Esophagus squamous epithelium (tissue), 5 donors: ENCODE measurements around the gene GULP1. TPM values are rescaled to one million over a fixed set of nuclear protein-coding genes. Genes with fewer than 3 reads are reported as not detected.

ENCODE experiments used
- DNase-seq: peaks from one replicate; lab custom pipeline; 2025; lab: John Stamatoyannopoulos, UW
- H3K27ac ChIP-seq, 4 donors: fragments of 200-600 bp; sonication (generic); one replicate each; pipeline ENCODE4 v1.5.1; 2016 to 2019; ENCODE audit warnings: mild to moderate bottlenecking in 1 of 4
- H3K27me3 ChIP-seq, 4 donors: fragments of 200-600 bp; sonication (generic); 1 replicate in 3 of 4; 2 replicates in 1 of 4; pipeline versions ENCODE4 v1.5.1 to v1.6.0; 2017 to 2021; ENCODE audit warnings: antibody characterized with exemption in 1 of 4
- H3K36me3 ChIP-seq, 3 donors: fragments of 200-600 bp; sonication (generic); one replicate each; pipeline ENCODE4 v1.5.1; 2016 to 2019
- H3K4me1 ChIP-seq, 3 donors: fragments of 200-600 bp; sonication (generic); one replicate each; pipeline ENCODE4 v1.5.1; 2017 to 2019
- H3K4me3 ChIP-seq, 4 donors: fragments of 200-600 bp; sonication (generic); 1 replicate in 3 of 4; 2 replicates in 1 of 4; pipeline ENCODE4 v1.5.1; 2016 to 2019; ENCODE audit warnings: mild to moderate bottlenecking in 2 of 4, moderate library complexity in 1 of 4
- H3K9me3 ChIP-seq, 3 donors: fragments of 200-600 bp; sonication (generic); one replicate each; pipeline ENCODE4 v1.5.1; 2016 to 2019
- CTCF ChIP-seq, 6 experiments: fragments of 450-650 bp in 4 of 6; fragments of 200-600 bp in 2 of 6; sonication (generic) in 2 of 6; IDR thresholded peaks; one replicate each; pipeline ENCODE4 v1.5.1; 2016 to 2019; ENCODE audit warnings: antibody characterized with exemption in 6 of 6, mild to moderate bottlenecking in 4 of 6, moderate library complexity in 4 of 6
- POLR2A ChIP-seq, 4 donors: fragments of 450-650 bp; IDR thresholded peaks; one replicate each; pipeline ENCODE4 v1.6.1; 2017; ENCODE audit warnings: antibody characterized with exemption in 4 of 4, mild to moderate bottlenecking in 4 of 4, moderate library complexity in 3 of 4
- WGBS, 2 donors: methylation state at CpG; one replicate each; pipeline ENCODE4 v1.1.5; 2018; 5-methylcytosine and 5-hydroxymethylcytosine counted together
- intact Hi-C: fragments of 100-400 bp; cut with DNase I; formaldehyde crosslinking; loops from one replicate; pipeline ENCODE4 v1.15.0; 2022
- total RNA-seq, 4 donors: library from RNA; depleted of rRNA; stranded (reverse); fragments of >200 nt; gene quantifications; one replicate each; pipeline ENCODE4 v1.1.0, GENCODE V29; 2016
- donor health status: DM: yes; HTN: yes; CAD: no.

GULP1 gene
- total RNA-seq, 4 donors from 2014 or later: 10.4 to 39.3 (median 24.2) TPM

- intact Hi-C loops: no loop called here
- H3K9me3 ChIP-seq: peaks cover 0 to 15% (median 0%) of the 10 kb centered on the region in 3 donors
- no peak overlapping the region for H3K27ac ChIP-seq
- TF ChIP-seq CTCF (IDR thresholded peaks at IDR 0.05) (no peak), POLR2A (IDR thresholded peaks at IDR 0.05) (no peak)
- no peak for DNase-seq
- no peaks in the 10 kb centered on the region for H3K36me3 ChIP-seq
- H3K4me3 ChIP-seq: no peak overlapping the region
- no peaks in the 10 kb centered on the region for H3K27me3 ChIP-seq
- no peaks in the 10 kb centered on the region for H3K4me1 ChIP-seq
Observed at GRCh38 chr2:188403676-188404075, 112.0 kb downstream of the GULP1 start.

- Histone ChIP-seq H3K9me3 (peaks cover 0 to 15% (median 0%) of the 10 kb centered on the region in 3 donors), H3K27me3 (no peaks in the 10 kb centered on the region), H3K27ac (no peak overlapping the region), H3K36me3 (no peaks in the 10 kb centered on the region), H3K4me1 (no peaks in the 10 kb centered on the region), H3K4me3 (no peak overlapping the region)
- no peak for DNase-seq
- intact Hi-C loops: no loop called here
- WGBS, 2 donors: 86% methylated on average over 1 to 2 of the region's 5 CpGs
- TF ChIP-seq POLR2A (IDR thresholded peaks at IDR 0.05) (no peak), CTCF (IDR thresholded peaks at IDR 0.05) (no peak)
Observed at GRCh38 chr2:188404341-188405004, 112.8 kb downstream of the GULP1 start.

GRCh38 chr2:188406414-188406813 lies 114.7 kb downstream of the GULP1 start:
- H3K9me3 ChIP-seq: peaks cover 0 to 19% (median 0%) of the 10 kb centered on the region in 3 donors
- TF ChIP-seq POLR2A (IDR thresholded peaks at IDR 0.05) (no peak), CTCF (IDR thresholded peaks at IDR 0.05) (no peak)
- no peaks in the 10 kb centered on the region for H3K27me3 ChIP-seq
- no peak for DNase-seq
- H3K4me3 ChIP-seq: no peak overlapping the region
- WGBS, 2 donors: 74 to 81% methylated on average over 1 of the region's 1 CpG
- H3K4me1 ChIP-seq: no peaks in the 10 kb centered on the region
- H3K36me3 ChIP-seq: no peaks in the 10 kb centered on the region
- H3K27ac ChIP-seq: no peak overlapping the region
- intact Hi-C loops: no loop called here

- intact Hi-C loops: no loop called here
- Histone ChIP-seq H3K27ac (no peak overlapping the region), H3K9me3 (peaks cover 0 to 17% (median 0%) of the 10 kb centered on the region in 3 donors), H3K4me1 (peaks cover 0 to 4% (median 0%) of the 10 kb centered on the region in 3 donors), H3K4me3 (no peak overlapping the region), H3K27me3 (no peaks in the 10 kb centered on the region), H3K36me3 (no peaks in the 10 kb centered on the region)
- WGBS, 2 donors: 81 to 82% methylated on average over 5 of the region's 5 CpGs
- DNase-seq: no peak
- no peak for TF ChIP-seq CTCF (IDR thresholded peaks at IDR 0.05)
- no peak for TF ChIP-seq POLR2A (IDR thresholded peaks at IDR 0.05)
Observed at GRCh38 chr2:188410504-188411235, 119.0 kb downstream of the GULP1 start.

- 76 to 86% methylated on average over 6 of the region's 6 CpGs for WGBS, 2 donors
- Histone ChIP-seq H3K9me3 (peaks cover 0 to 5% (median 0%) of the 10 kb centered on the region in 3 donors), H3K27ac (no peak overlapping the region), H3K4me1 (peaks cover 0 to 4% (median 0%) of the 10 kb centered on the region in 3 donors), H3K4me3 (no peak overlapping the region), H3K27me3 (no peaks in the 10 kb centered on the region), H3K36me3 (no peaks in the 10 kb centered on the region)
- no peak for TF ChIP-seq CTCF (IDR thresholded peaks at IDR 0.05)
- no peak for TF ChIP-seq POLR2A (IDR thresholded peaks at IDR 0.05)
- intact Hi-C loops: no loop called here
- DNase-seq: no peak
Observed at GRCh38 chr2:188412190-188412589, 120.5 kb downstream of the GULP1 start.
